ENCODE data around the gene ENTR1.

ENTR1 gene

DNA sequence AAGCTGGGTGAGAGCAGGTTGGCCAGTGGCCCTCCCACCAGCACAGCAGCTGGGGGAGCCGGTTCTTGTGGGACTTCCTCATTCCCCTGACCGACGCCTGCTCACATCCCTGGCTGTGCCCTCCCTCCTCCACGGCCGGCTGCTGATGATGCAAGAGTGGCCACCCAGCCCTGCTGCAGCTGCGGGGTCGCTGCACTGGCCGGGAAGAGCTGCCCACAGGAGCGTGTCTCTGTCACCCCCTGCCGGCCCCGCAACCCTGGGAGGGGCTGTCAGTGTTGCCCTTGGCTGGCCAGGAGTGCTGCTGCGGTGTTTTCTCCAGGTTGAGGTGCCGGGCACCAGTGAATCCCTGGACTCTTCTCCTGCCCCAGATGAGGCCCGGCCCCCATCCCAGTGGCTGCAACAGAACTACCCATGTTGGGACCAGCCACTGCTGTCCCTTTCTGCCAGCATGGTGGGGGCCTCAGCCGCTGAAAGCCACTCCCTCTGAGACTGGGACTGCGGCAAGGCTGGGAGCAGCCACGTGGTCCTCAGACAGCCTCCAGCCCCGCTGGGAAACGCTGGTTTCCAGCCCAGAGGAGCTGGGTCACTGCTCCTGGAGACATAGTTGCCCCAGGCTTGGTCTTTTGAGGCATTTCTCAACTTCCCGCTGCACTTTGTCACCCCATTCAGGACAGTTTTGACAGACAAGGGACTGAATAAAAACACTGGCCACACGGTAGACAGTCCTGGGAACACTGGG, 37.7 kb downstream of the ENTR1 start:
- H3K4me3 ChIP-seq (ENCODE audit: low read depth, low read length) = no peak overlapping the region
- DNase-seq (ENCODE audit: low read depth) = no peak

DNA sequence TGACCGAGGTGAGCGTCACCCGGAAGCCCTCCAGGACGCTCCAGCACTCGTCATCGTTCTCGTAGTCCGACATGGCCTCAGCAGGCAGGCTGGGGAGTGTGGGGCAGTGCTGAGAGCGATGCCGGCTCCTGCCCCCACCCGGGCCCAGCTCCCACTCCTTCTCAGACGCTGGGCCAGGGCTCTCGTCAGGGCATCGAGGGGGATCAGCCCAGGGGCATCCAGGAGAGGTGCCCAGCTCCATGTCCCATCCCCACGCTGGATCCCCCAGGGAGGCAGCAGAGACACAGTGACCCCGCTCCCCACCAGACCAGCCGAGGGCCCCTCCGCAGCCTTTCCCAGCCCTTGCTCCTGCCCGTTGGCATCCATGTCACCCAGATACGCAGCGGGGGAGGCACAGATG, 38.4 kb downstream of the ENTR1 start:
- TF ChIP-seq, protein P1, sequence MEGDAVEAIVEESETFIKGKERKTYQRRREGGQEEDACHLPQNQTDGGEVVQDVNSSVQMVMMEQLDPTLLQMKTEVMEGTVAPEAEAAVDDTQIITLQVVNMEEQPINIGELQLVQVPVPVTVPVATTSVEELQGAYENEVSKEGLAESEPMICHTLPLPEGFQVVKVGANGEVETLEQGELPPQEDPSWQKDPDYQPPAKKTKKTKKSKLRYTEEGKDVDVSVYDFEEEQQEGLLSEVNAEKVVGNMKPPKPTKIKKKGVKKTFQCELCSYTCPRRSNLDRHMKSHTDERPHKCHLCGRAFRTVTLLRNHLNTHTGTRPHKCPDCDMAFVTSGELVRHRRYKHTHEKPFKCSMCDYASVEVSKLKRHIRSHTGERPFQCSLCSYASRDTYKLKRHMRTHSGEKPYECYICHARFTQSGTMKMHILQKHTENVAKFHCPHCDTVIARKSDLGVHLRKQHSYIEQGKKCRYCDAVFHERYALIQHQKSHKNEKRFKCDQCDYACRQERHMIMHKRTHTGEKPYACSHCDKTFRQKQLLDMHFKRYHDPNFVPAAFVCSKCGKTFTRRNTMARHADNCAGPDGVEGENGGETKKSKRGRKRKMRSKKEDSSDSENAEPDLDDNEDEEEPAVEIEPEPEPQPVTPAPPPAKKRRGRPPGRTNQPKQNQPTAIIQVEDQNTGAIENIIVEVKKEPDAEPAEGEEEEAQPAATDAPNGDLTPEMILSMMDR (IDR thresholded peaks at IDR 0.05; ENCODE audit: low read depth, low read length, missing control alignments) = no peak
- no peak overlapping the region for H3K4me3 ChIP-seq (ENCODE audit: low read depth, low read length)
- DNase-seq (ENCODE audit: low read depth) = no peak

More for the DNA sequence above, 37.7 kb downstream of the ENTR1 start:
- TF ChIP-seq, protein P1 (IDR thresholded peaks at IDR 0.05; ENCODE audit: low read depth, low read length, missing control alignments) = no peak

DNA sequence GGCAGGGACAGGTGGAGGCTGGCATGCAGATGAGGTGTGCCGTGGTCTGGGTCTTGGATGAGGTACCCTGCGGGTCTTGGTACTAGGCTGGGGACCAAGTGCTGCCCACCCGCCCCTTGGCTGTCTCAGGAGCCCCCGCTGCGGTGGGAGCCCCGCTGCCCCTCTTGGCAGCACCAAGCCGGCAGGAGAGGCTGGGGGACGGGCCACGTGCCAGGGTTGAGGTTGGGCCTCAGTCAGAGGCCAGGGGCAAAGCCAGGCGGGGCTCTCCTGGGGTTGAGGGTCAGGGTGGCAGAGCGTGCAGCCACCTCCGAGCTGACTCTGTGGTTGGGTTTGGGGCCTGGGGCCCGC, 38.9 kb downstream of the ENTR1 start:
- no peak overlapping the region for H3K4me3 ChIP-seq (ENCODE audit: low read depth, low read length)
- no peak for DNase-seq (ENCODE audit: low read depth)
- TF ChIP-seq, protein P1 (IDR thresholded peaks at IDR 0.05; ENCODE audit: low read depth, low read length, missing control alignments) = no peak

DNA sequence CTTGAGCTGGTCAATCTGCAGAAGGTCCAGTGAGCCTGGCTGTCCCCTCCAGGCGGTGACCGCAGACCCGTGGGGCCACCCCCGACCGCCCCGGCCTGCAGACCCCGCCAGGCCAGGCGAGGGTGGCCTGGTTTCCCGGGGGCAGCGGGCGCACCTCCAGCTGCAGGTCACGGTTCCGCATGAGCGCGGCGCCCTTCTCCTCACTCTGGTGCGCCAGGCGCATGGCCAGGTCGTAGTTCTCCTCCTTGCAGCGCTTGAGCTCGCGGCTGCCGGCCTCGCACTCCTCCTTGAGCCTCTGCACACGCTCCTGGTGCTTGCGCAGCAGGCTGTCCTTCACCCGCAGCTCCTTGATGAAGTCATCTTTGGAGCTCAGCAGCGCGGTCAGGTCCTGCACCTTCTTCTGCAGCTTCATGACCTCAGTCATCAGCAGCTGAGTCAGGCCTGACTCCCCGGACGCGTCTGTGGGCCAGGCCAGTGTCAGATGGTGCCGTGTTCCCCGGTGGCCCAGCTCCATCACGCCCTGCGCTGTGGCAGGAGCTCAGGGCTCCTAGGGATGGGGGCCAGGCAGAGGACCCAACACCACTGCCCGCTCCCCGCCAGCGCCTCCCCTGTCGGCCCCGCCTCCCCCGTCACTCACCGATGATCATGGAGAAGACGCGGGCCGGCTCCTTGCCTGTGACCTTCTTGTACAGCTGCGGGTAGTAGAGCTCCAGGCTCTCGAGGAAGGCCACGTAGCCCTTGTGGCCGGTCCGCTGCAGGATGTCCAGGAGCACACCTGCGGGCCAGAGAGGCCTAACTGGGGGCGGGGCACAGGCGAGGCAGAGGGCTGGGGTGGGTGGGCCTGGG, 39.5 kb downstream of the ENTR1 start:
- no peak for DNase-seq (ENCODE audit: low read depth)
- TF ChIP-seq, protein P1 (IDR thresholded peaks at IDR 0.05; ENCODE audit: low read depth, low read length, missing control alignments) = no peak

DNA sequence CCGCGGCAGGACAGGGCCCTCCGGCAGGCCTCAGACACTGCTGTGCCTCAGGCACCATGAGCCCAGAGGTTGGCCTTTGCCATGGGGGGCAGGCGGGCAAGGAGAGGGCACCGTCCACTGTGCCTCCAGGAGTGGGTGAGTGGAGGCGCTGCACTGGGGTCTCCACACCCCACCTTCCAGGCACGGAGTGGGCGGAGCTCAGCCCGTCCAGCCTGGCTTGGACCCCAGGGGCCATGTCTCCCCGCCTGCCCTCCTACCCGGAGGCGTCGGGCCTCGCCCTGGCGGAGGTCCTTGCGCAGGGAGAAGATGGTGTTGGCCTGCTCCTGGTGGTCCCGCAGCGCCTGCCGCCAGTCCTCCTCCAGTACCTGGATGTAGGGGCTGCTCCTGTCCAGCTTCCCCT, 40.4 kb downstream of the ENTR1 start:
- no peak overlapping the region for H3K4me3 ChIP-seq (ENCODE audit: low read depth, low read length)
- no peak for DNase-seq (ENCODE audit: low read depth)
- TF ChIP-seq, protein P1 (IDR thresholded peaks at IDR 0.05; ENCODE audit: low read depth, low read length, missing control alignments) = no peak

More for the DNA sequence above, 39.5 kb downstream of the ENTR1 start:
- no peak overlapping the region for H3K4me3 ChIP-seq (ENCODE audit: low read depth, low read length)

DNA sequence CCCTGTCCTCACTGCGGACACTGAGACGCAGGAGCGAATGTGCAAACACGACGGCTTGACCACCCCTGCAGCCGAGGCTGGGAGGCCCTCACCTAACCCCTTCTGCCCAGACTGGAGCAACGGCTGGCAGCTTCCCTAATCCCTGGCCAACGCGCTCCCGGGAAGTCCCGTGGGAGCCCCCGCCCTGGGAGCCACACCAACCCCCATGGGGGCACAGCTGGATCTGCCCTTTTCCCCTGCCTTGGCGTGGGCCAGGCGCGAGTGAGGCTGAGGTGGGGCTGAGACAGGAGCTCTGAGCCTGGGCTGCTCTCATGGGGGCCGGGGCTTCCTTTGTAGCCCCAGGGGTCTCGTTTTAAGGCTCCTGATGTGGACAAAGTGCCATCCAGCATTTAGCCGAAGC, 42.2 kb downstream of the ENTR1 start:
- TF ChIP-seq, protein P1 (IDR thresholded peaks at IDR 0.05; ENCODE audit: low read depth, low read length, missing control alignments) = no peak
- no peak overlapping the region for H3K4me3 ChIP-seq (ENCODE audit: low read depth, low read length)
- no peak for DNase-seq (ENCODE audit: low read depth)

Measured in GM12864 (cell line).